Activated CD4-positive, alpha-beta T cell treated with anti-CD3 and anti-CD28 coated beads for 1 hour (primary cell): Measurements from ENCODE around the gene TIMP2.
"Not testable (repeated sequence)": the region's sequence is repeated elsewhere in the genome, so short reads cannot be mapped to it uniquely, and the experiment has no call there.

Source experiments
- DNase-seq: peaks from one replicate; pipeline ENCODE4 v3.0.0-alpha.2; 2020

TIMP2 gene

DNA sequence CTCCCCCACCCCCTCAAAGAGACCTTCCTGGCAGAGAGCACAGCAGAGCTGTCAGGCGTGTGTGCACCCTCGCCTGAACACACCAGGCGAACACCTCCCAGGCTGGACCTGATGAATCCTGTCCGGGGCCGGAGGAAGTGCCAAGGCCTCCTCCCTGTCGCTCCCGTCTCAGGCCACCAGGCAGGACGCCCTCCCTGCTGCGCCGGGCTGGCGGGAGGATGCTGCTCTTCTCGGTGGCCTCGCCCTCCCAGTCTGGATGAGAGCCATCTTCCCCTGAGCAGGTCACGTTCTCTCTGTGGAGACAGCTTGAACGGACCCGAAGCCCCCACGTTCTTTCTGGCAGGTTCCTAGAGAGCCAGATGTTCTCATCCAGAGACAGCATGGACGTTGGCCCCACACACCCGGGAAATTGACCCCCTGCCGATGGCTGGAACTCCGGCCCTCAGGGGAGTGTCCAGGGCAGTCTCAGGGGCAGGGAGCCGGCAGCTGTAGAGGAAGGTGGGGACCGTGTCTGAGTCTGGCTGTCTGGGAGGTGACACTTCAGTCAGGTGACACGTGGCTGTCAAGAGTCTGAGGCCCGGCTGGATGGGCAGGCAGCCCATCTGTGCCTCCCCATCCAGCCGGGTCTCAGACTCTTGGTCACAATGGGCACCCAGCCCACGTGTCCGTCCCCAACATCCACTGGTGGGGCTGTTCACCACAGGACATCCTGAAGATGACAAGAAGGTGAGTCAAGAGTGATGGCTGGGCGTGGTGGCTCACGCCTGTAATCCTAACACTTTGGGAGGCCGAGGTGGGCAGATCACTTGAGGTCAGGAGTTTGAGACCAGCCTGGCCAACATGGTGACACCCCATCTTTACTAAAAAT lies 5.0 kb upstream of the TIMP2 start:
- DNase-seq = no peak

DNA sequence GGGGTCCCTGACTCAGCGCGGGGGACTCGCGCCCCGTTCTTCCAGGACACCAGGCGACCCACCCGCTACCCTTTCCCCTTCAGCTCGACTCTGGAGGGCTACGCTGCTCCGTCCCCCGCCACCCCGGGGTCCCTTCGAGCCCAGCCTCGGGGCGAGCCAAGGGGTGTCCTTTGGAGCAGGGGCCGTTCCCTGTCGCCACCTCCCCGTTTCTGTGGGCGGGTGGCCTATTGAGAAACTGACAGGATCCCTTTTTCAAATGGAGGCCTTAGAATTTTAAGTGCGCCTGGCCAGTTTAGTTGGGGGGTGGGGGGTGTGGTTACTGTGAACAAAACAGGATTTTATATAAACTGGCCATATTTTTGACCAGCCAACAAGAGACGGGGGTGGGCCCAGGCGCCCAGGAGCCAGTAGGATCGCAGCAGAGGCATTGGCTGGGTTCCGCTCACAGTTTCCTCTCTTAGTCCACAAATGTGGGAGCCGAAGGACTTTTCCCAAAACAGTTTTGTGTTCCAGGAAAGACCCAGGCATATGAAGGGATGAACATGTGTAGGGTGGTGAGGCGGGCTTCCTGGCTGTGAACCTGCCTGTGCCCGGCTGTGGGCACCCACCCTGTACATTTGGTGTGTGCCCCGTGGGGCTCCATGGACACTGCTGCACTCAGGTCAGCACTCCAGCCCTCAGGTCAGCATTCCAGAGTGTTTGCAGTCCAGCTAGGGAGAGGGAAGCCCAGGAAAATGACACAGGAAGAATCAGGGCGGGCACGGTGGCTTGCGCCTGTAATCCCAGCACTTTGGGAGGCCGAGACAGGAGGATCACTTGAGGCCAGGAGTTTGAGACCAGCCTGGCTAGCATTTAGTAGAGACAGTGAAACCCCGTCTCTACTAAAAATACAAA lies 722 bp upstream of the TIMP2 start:
- no peak for DNase-seq

DNA sequence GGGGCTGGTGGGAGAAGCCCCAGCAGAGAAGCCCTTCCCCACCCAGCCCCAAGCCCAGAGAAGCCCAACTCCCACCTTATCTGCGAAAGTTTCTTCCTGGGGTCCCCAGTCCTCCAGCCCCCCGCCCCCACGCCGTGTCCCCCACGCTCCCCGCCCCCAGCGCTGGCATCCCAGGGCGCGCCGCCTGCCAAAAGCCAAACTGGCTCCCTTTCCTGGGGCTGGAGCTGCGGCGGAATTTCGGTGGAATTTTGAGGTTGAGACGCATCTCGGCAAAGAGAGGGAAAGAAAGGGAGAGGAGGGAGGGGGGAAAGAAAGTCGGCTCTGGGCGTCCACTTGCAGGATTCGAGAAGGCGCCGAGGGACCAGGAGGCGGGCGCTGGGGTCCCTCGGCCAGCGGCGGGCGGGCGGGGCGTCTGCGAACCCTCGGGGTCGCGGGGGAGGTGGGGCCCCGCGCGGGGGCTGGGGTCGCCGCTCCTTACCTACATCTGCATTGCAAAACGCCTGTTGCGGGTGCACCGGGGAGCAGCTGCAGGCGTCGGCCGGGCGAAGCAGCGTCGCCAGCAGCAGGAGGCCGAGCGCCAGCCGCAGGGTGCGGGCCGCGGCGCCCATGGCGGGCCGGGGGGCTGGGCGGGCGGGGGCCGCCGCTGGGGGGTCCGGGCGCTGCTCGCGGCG lies 571 bp downstream of the TIMP2 start:
- no peak for DNase-seq

DNA sequence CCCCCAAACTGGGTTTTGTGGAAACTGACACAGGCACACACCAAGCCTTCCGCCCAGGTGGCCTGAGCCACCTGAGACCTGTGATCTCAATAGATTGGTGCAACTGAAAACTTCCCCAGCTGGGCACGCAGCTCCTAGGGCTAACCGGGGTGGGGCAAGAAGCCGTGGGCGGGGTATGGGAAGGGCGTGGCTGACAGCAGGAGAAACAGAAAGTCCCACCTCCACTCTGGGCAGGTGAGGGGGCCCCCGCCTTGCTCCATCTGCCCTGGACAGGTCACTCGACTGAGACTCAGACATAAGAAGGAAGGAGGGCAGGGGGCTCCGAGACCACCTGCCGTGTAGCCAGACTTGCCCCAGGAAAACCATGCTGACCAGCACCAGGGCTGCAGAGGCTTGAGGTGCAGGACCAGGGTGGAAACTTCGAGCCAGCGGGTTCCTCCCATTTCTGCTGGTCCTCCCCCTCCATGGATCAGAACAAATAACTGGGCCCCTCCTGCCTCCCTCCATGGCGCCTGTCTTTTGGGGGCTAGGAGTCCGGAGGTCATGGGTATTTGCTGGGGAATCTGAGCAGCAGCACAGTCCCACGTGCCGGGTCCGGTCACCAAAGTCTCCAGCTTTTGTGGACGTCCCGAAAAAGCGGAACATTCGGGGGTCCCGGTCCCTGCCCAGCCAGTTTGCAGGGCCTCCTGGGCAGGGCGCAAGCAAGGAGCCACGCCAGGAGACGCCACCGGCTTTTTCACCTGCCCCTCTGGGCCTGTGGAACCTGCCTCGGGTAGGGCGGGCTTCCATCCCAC lies 1.3 kb downstream of the TIMP2 start:
- DNase-seq = peak; percentile 45

- DNase-seq = no peak
Observed at GRCh38 chr17:78922816-78923498, 2.2 kb downstream of the TIMP2 start.

DNA sequence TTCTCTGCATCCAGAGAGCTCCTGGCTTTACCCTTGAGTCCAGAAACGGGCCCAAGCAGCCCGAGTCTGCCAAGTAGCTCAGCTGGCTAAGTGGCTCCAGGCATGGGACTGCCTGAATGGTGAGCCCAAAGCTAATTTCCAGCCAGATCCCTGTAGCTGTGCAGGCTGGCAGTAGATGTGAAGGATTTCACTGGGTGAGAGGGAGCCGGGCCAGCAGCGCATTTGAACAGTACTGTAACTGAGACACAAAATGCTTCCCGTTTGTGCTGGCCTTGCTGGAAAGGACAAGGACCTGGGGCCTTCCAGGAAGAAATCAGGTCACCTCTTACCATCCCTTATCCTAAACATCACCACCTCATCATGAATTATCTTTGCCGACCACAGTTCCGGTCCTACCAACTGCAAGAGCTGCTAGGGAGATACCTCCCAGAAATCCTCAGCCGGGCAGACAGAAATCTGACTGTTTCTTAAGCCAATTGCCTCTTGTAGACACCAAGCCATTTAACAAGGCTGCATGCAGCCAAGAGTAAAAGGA lies 3.7 kb downstream of the TIMP2 start:
- no peak for DNase-seq

GRCh38 chr17:78920528-78920927 lies 4.7 kb downstream of the TIMP2 start:
- no peak for DNase-seq

GRCh38 chr17:78919861-78920450 lies 5.2 kb downstream of the TIMP2 start:
- no peak for DNase-seq

DNA sequence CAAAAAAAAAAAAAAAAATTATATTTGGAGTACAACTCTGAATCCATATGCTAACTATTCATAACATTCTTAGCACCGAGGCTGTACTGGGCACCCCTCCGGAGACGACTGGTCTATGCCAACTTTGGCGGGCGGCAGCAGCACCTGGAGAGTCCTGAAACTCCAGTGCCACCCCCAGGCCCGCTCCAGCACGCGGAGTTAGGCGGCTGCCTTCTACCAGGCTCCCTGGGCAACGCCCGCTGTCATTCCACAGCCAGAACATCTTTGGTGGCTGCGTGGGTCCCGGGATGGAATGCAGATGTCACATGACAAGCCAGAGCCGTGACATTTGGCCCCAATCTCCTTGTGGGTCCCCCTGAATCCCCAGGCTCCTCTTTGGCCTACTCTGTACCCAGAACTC lies 6.2 kb downstream of the TIMP2 start:
- no peak for DNase-seq

- no peak for DNase-seq
Observed at GRCh38 chr17:78917451-78918275, 7.5 kb downstream of the TIMP2 start.

GRCh38 chr17:78915872-78916632 lies 9.1 kb downstream of the TIMP2 start:
- no peak for DNase-seq

- no peak for DNase-seq
Observed at GRCh38 chr17:78913115-78913514, 12.1 kb downstream of the TIMP2 start.

GRCh38 chr17:78912082-78912481 lies 13.1 kb downstream of the TIMP2 start:
- no peak for DNase-seq

- not testable (repeated sequence) for DNase-seq
Observed at GRCh38 chr17:78911543-78911942, 13.6 kb downstream of the TIMP2 start.

DNA sequence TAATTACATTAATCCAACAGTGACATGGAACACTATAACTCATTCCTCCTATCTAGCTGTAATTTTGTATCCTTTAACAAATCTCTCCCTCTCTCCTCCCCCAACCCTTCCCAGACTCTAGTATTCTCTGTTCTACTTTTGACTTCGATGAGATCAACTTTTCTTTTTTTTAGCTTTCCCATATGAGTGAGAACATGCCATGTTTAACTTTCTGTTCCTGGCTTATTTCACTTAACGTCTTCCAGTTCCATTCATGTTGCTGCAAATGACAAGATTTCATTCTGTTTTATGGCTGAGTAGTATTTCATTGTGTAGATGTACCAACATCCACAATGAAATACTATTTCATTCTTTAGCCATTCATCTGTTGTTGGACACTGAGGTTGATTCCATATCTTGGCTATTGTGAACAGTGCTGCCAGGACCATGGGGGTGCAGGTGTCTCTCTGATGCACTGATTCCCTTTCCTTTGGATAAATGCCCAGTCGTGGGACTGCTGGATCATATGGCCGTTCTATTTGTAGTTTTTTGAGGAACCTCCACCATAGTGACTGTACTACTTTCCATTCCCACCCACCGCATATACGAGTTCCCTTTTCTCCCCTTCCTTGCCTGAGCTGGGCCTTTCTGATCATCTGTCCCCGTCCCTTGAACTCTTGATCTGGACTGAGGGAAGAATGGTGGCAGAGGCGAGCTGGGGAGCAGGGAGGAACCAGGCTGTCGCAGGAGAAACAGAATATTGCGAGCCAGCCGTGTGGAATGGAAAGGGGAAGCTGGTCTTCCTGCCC lies 14.5 kb downstream of the TIMP2 start:
- DNase-seq = no peak

DNA sequence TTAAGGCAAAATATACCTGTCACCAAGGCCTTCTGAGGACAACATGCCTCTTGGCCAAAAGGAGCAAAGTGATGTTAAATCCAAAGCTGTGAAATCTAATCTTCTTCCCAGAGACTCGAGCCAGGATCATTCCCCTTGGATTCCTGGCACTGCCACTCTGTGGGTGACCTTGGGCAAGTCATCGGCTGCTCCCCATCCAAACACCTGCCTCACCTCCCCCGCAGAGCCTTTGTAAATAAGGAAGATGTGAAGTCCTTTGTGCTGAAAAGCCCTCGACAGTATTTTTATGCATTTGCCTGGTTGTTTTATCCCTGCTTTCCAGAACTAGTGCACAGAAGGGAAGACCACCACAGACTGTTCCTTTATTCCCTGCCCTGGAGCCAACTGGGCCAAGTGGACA lies 16.8 kb downstream of the TIMP2 start:
- no peak for DNase-seq

GRCh38 chr17:78905541-78905940 lies 19.6 kb downstream of the TIMP2 start:
- DNase-seq = no peak

GRCh38 chr17:78905116-78905515 lies 20.1 kb downstream of the TIMP2 start:
- DNase-seq = no peak

- DNase-seq = no peak
Observed at GRCh38 chr17:78904371-78904770, 20.8 kb downstream of the TIMP2 start.
